GM12865 (cell line): ENCODE measurements around the gene BCAR3.

Experiments used
- DNase-seq: peaks from one replicate; pipeline ENCODE4 v3.0.0; 2010; ENCODE audit warnings: low read depth
- H3K4me3 ChIP-seq: 2 replicates; pipeline ENCODE4 v1.5.1; 2011; ENCODE audit warnings: mild to moderate bottlenecking, low read depth, low read length, control low read depth
- TF ChIP-seq, protein P1 (sequence below): IDR thresholded peaks from 2 replicates; pipeline ENCODE4 v1.5.1; 2011; ENCODE audit warnings: low read length, control low read depth, low read depth, inconsistent platforms; ENCODE audit not compliant: insufficient read depth; ENCODE audit errors: missing control alignments

BCAR3 gene

DNA sequence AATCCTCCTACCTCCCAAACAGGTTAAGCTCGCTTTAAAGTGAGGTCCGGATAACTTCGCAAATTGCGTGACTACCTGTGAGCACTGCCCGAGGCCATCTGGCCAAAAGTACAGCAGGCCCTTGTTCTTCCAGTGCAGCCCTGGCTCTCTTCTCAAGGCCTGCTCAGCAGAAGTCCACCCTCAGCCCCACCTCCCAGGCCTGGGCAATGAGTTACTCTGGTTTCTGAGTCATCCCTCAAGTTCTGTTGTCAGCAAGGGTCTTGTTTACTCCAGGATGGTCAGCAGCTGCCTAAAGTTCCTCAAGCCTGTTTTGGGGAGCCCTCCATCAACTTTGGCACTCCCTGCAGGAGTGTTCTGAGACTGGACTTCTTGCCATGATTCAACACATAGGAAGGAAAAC lies 101.7 kb downstream of the BCAR3 start:
- TF ChIP-seq, protein P1, sequence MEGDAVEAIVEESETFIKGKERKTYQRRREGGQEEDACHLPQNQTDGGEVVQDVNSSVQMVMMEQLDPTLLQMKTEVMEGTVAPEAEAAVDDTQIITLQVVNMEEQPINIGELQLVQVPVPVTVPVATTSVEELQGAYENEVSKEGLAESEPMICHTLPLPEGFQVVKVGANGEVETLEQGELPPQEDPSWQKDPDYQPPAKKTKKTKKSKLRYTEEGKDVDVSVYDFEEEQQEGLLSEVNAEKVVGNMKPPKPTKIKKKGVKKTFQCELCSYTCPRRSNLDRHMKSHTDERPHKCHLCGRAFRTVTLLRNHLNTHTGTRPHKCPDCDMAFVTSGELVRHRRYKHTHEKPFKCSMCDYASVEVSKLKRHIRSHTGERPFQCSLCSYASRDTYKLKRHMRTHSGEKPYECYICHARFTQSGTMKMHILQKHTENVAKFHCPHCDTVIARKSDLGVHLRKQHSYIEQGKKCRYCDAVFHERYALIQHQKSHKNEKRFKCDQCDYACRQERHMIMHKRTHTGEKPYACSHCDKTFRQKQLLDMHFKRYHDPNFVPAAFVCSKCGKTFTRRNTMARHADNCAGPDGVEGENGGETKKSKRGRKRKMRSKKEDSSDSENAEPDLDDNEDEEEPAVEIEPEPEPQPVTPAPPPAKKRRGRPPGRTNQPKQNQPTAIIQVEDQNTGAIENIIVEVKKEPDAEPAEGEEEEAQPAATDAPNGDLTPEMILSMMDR, result no peak
- DNase-seq, result no peak
- no peak overlapping the region for H3K4me3 ChIP-seq

DNA sequence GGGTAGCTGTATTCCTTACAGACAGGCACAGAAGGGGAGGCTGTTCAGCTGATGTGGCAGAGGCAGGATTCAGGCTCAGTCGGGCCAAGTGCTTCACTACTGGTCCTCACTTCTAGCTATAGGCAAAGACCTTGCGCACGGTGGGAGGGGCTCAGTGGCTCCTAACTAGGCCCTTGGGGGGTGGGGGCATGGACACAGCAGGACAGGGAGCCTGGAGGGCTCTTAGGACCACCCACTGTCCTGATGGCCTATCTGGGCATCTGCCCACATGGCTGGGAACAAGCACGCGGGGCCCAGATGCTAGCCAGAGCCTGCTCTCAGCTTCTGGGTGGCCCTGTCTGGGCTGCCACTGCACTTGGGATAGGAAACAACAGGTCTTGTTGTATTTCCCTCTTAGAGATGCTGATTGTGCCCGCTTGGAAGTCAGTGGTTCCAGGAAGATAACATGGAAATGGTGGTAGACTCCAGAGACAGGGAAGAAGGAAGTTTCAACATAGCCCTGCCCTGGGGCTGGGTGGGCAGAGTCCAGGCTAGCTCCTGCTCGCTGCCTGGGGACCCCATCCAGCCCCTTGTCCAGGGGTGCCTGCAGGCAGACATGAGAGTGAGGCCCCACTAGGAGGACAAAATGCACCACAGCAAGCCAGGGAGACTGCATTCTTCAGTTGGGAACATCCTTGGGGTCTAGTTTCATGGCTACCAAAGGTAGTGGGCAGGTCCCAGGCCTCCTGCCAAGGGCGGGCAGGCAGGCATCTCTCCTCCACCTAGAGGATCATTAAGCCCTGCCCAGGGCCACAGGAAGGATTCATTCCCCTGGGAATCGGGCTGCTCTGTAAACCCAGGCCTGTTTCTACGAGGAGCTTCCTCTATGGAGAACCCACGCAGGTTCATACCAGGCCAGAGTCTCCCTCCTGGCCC lies 102.5 kb downstream of the BCAR3 start:
- DNase-seq, result no peak
- TF ChIP-seq, protein P1, result no peak

DNA sequence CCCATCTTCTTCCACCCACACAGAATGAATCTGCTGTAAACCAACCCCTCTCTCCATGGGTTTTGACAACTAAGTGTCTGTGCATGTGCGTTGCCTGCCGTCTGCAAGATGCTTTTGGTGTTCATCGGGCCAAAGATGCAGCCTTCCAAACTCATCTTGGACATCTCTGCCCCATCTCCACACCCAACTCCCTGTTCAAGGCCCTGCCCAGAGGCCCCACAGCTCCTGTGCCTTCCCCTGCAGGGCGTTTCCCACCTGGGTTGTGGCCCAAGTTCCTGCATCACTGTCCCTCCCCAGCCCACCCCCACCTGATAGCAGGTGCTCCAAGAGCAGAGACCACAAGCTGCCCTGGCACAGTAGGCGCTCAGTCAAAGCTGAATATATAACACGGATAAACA lies 103.2 kb downstream of the BCAR3 start:
- TF ChIP-seq, protein P1, result no peak
- DNase-seq, result no peak
- no peak overlapping the region for H3K4me3 ChIP-seq

More for the DNA sequence above, 102.5 kb downstream of the BCAR3 start:
- H3K4me3 ChIP-seq, result no peak overlapping the region

DNA sequence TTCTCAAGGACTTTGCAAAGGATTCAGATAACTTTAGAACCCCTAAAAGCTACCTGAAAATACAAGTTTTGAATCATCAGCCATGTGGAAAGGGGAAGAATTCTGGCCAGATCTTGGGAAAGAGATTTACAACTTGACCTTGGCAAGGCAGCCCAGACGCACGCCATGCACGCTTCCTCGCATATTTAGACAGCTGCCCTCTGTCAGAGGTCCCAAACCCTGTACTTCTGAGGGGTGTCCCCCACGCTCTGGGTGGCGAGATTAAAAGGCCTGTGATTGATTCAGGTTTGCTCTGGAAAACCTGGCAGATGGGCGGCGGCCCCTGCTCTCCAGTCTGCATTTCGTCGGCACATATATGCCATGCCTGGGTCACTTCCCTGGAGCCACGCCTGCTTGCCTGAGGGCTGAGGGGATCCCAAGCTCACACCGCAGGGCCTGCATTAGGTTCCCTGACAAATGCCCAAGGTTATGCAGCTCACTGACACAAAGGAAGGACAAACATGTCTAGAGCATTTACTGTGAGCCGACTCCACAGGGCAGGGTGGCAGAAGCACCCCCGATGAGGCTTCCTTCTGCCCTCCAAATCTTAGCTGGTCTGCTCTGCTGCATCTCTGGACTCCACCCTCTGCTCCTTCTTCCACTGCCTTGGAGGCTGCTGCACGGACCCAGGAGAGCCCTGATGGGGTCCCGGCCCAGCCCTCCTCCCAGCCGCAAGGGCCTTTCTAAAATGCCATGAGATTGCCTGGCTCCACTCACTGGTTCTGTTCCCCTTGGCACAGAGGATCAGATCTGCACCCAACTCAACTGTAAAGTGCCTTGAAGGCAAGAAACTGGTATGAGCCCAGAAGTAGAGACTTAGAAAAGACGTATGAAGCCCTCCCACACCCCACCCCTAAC lies 103.9 kb downstream of the BCAR3 start:
- TF ChIP-seq, protein P1, result no peak
- no peak overlapping the region for H3K4me3 ChIP-seq
- no peak for DNase-seq

DNA sequence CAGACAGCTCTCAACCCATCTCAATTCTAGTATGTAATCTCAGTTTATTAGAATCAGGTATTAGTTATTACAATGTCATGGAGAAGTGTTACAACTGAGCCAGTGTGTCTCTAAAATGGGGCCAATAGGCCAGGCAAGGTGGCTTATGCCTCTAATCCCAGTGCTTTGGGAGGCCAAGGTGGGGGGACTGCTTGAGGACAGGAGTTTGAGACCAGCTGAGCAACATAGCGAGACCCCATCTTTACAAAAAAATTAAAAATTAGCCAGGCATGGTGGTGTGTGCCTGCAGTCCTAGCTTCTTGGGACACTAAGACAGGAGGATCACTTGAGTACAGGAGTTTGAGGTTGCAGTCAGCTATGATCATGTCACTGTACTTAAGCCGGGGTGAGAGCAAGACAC lies 104.9 kb downstream of the BCAR3 start:
- no peak overlapping the region for H3K4me3 ChIP-seq
- DNase-seq, result no peak
- TF ChIP-seq, protein P1, result no peak

DNA sequence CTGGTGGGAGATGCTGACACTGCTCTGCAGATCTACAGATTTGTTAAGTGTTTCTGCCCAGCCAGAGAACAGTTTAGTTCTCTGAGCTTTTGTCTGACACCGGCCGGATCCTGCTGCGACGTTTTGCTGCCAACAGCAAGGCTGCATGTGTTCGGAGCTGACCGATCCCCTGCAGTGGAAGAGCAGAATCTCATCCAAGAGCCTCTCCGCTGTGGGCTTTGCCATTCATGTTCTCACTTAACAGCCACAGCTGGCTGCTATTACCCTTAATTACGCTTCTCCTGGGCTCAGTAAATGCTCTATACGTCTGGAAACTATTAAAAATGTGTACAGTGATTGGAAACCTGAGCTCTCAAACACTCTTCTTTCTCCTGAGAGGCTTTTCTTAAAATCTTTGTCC lies 105.3 kb downstream of the BCAR3 start:
- TF ChIP-seq, protein P1, result no peak
- H3K4me3 ChIP-seq, result no peak overlapping the region
- DNase-seq, result no peak
